NAMALWA (cell line): ENCODE data around the gene INPP5B.
"Not testable (repeated sequence)": the region's sequence is repeated elsewhere in the genome, so short reads cannot be mapped to it uniquely, and the experiment has no call there.

Experiments used
- DNase-seq: peaks from one replicate; pipeline ENCODE4 v3.0.0-alpha.2; 2015; ENCODE audit warnings: low spot score

The INPP5B gene

DNA sequence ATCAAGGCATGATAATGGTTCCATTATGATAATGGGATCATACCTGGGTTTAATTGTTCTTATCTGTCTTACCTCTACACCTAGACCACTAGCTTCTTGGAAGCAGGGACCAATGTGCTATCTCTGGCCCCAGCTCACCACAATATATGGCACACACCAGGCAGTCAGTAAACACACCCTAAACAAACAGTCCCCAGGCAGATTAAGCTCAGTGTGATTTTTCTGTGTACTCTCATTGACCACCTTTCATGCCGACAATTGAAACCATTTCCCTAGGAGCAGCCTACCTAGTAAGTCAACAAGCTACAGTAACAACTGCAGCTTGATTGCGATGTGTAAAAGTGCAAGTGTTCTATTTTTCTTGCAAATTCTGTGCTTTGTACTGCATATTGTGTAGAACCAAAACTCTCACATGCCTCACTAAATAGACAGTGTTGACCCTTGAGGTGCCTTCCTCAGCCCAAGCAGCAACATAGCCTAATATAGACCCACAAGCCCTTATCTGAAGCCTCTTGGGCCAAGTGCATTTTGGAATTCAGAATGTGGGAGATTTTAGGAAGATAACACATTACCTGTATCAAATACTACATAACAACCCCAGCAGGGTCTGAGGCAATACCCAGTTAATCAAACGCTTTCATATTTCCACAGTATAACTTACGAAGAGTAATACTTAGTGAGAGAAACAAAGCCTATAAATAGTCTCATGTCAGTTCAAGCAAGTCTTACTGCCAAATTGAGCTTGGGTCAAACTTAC is 32.0 kb downstream of the INPP5B start:
- DNase-seq: no peak

DNA sequence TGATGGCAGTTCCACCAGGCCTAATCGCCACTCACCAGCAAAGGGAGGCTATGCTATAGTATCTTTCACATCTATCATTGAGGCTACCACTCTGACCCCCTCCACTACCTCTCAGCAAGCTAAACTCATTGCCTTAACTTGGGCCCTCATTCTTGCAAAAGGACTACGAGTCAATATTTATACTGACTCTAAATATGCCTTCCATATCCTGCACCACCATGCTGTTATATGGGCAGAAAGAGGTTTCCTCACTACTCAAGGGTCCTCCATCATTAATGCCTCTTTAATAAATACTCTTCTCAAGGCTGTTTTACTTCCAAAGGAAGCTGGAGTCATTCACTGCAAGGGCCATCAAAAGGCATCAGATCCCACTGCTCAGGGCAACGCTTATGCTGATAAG is 35.4 kb downstream of the INPP5B start:
- not testable (repeated sequence) for DNase-seq

DNA sequence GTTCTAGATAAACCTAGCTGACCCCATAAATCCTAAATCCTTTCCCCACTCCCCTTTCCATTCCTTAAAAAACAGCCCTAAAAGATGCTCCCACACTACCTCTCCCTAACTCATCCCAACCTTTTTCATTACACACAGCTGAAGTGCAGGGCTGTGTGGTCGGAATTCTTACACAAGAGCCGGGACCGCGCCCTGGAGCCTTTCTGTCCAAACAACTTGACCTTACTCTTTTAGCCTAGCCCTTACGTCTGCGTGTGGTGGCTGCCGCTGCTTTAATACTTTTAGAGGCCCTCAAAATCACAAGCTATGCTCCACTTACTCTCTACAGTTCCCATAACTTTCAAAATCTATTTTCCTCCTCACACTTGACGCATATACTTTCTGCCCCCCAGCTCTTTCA is 36.0 kb downstream of the INPP5B start:
- DNase-seq: not testable (repeated sequence)

DNA sequence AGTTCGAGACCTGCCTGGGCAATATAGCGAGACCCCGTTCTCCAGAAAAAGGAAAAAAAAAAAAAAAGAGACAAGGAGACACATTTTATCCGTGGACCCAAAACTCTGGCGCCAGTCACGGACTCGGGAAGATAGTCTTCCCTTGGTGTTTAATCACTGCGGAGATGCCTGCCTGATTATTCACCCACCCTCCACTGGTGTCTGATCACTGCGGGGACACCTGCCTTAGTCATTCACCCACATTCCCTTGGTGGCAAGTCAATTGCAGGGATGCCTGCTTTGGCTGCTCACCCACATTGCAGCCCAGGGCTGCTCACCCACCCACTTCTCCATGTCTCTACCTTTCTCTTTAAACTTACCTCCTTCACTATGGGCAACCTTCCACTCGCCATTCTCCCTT is 38.3 kb downstream of the INPP5B start:
- not testable (repeated sequence) for DNase-seq

DNA sequence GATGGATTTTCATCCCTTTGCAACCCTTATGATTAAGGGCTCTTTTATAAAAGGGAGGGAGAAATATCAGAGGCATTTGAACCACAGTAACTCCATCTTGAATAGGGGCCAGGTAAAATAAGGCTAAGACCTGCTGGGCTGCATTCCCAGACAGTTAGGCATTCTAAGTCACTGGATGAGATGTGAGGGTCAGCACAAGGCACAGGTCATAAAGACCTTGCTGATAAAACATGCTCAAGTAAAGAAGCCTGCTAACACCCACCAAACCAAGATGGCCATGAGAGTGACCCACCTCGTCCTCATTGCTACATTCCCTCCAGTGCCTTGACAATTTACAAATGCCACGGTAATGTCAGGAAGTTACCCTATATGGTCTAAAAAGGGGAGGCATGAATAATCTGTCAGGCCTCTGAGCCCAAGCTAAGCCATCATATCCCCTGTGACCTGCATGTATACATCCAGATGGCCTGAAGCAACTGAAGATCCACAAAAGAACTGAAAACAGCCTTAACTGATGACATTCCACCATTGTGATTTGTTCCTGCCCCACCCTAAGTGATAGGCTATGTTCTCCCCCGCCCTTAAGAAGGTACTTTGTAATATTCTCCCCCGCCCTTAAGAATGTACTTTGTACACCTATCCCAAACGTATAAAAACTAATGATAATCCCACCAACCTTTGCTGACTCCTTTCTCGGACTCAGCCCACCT is 39.3 kb downstream of the INPP5B start:
- DNase-seq: not testable (repeated sequence)

DNA sequence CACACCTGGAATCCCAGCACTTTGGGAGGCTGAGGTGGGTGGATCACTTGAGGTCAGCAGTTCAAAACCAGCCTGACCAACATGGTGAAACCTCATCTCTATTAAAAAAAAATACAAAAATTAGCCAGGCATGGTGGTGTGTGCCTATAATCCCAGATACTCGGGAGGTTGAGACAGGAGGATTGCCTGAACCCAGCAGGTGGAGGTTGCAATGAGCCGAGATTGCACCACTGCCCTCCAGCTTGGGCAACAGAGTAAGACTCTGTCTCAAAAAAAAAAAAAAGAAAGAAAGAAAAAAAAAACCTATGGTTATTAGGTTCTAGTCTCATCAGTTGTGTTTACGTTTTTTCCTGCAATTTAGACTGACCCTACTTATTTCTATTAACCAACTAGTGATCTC is 40.3 kb downstream of the INPP5B start:
- not testable (repeated sequence) for DNase-seq

DNA sequence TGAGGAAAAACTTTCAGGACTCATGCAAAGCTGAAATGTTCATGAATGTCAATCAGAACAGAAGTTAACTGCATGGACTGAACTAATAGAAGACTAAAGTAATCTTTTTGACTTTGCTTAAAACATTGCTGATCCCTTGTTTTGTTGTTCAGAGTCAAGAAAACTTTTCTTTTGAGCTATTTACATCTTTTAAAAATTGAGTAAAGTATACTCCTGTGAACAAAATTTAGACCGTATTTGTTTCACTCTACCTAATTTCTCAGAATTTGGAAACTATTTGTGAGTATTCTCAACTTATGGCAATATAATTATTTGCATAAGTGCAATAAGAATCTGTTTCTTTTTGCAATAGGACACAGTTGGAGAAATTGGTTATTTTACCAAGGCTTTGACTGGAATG is 41.1 kb downstream of the INPP5B start:
- DNase-seq: peak; percentile 17

DNA sequence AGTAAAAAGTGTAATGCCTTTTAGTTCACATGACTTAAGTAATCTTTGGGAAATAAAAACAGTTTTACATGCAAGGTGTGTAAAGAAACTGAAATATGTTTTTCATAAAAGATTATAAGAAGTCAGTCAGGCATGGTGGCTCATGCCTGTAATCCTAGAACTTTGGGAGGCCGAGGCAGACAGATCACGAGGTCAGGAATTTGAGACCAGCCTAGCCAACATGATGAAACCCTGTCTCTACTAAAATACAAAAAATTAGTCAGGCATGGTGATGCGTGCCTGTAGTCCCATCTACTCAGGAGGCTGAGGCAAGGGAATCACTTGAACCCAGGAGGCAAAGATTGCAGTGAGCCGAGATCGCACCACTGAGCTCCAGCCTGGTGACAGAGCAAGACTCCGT is 42.9 kb downstream of the INPP5B start:
- DNase-seq: not testable (repeated sequence)

DNA sequence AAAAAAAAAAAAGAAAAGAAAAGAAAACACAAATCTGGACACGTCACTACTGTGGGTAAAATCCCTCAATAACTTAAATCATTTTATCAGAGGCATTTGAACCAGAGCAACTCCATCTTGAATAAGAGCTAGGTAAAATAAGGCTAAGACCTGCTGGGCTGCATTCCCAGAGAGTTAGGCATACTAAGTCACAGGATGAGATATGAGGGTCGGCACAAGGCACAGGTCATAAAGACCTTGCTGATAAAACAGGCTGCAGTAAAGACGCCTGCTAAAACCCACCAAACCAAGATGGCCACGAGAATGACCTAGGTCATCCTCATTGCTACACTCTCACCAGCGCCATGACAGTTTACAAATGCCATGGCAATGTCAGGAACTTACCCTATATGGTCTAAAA is 43.9 kb downstream of the INPP5B start:
- no peak for DNase-seq

DNA sequence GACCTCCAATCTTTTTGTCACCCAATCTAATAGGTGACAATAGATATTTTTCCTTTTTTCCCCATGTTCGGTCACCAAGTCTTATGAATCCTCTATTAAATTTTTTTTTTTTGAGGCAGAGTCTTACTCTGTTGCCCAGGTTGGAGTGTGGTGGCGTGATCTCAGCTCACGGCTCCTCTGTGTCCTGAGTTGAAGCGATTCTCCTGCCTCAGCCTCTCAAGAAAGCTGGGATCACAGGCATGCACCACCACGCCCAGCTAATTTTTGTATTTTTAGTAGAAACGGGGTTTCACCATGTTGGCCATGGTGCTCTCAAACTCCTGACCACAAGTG is 45.0 kb downstream of the INPP5B start:
- no peak for DNase-seq

DNA sequence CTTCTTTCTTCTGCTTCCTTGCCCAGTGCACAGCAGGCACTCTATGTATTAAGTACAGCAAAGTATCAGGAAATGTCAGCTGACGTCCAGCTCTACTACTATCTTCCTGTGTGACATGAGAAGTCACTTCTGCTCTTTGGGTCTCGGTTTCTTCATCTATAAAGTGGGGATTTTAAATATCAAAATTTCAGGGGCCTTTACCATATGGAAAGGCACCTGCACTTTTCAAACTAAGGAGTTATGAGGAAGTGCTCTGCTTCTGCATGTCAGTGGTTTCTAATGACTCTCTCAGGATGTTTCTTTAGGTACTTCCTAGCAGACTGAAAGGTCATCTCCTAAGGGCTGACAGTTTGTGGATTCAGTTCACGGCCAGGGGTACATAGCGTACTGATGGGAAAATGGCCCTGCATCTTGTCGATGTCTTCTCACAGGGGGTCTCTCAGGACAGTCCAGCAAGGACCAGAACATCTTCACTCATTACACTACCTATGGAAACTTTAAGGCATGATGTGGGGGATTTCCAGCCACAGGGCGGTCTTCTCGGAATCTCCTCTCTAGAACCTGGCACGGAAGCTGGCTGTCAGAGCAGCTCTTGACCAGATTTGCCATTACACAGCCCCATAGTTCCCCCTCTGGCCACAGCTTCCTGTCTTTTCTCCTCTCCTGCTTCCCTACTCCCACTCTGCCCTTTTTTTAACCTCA is 45.5 kb downstream of the INPP5B start:
- DNase-seq: peak; percentile 20

DNA sequence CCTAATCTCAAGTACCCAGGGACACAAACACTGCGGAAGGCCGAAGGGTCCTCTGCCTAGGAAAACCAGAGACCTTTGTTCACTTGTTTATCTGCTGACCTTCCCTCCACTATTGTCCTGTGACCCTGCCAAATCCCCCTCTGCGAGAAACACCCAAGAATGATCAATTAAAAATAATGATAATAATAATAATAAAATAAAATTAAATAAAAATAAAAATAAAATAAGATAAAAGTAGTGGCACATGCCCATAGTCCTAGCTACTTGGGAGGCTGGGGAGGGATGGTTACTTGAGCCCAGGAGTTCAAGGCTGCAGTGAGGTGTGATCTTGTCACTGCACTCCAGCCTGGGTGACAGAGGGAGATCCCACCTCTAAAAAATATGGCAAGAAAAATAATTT is 49.3 kb downstream of the INPP5B start:
- DNase-seq: not testable (repeated sequence)

DNA sequence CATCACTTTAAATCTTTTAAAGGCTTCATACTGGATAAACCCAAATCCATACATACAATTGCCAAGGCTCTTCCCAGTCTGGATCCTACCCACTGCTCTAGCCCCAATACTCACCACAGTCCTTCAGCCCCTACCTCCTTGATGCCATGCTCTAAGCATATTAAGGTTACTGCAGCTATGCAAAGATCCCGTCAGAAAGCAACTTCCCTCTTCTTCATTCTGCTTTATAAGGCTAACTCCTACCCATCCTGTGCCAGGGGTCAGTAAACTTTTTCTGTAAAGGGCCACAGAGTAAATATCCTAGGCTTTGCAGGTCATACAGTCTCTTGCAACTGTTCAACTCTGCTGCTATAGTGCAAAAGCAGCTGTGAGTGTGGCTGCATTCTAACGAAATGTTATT is 53.2 kb downstream of the INPP5B start:
- DNase-seq: no peak

DNA sequence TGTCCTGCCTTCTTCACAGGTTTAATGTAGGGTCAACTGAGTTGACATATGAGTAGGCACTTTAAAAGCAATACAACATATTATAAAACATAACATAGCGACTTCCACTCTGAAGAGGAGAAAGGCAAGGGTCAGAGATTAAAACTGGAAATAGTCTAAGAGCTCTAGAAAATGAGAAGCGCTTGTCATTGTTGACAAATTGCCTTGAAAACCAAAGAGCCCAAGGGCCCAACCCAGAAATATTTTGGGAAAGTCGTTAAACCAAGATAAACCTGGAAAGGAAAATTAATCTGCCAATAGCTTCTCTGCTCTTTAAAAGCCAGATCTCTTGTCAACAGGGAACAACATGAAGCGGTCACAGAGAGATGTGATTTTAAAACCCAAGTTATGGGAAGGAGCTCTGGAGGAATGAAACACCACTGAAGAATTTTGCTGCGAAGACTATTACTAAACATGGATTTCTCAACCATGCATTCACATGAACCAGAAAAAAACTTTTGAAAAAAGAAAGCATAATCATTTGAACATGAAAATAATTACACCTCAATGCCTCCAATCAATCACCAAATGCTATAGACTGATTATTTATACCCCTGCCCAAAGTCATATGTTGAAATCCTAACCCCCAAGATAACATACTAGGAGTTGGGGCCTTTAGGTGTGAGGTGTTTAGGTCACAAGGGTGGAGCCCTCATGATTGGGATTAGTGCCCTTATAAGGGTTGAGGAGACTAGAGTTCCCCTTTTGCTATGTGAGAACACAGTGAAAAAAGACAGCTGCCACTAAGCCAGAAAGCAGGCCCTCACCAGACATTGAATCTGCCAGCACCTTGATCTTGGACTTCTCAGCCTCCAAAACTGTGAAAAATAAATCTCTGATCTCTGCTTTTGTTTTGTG is 54.5 kb downstream of the INPP5B start:
- no peak for DNase-seq

DNA sequence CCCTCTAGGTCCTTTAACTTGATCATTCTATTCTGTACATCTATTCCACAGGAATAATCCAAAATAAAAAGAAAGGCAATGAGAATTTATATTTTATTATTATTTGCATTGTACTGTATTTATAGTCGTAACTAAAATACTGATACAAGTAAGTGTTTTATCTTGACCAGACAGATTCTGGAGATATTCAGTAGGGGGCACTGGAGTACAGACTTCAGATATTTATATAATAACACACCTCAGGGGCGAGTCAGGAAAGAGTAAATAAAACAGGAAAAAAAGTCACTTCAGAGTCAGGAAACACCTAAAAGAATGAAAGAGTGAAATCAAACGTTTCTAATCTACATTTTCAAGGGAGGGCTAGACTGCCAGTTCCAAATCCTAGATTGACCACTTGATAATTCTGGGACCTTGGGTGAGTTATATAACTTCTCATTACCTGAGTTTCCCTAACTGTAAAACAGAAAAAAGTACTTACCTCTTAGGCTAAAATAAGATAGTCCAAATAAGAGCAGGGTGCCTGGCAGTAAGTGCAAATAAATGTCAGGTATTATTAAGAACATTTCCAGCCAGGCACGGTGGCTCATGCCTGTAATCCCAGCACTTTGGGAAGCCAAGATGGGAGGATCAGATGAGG is 56.4 kb downstream of the INPP5B start:
- peak; percentile 70 for DNase-seq

DNA sequence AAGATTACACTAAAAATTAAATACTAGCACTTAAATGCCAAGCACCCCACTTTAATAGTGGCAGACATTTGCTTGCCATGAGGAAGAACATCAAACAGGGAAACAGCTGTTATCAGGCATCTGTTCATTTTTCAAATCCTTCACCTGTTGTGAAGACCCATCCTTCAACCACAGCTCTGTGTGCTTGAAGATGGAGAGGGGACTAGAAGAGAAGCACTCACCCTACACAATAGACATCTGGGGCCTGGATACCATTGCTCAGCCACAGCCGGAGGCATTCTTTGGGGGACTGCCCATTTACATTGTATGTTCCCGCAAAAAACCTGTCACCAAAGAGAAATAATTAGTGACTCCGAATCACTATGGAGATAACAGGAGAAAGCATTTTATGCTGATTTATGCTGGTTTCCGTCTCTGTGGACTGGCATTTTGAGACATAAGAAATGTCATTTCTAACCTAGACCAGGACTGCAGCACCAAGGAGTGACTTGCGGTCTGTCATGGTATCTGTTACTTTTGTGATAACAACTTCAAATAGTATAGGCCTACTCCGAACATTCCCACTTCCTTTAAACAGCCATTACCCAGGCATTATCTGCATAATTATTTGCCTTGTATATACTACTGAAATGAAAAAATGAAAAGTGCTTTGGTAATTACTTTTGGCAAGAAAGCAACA is 58.7 kb downstream of the INPP5B start:
- DNase-seq: no peak

DNA sequence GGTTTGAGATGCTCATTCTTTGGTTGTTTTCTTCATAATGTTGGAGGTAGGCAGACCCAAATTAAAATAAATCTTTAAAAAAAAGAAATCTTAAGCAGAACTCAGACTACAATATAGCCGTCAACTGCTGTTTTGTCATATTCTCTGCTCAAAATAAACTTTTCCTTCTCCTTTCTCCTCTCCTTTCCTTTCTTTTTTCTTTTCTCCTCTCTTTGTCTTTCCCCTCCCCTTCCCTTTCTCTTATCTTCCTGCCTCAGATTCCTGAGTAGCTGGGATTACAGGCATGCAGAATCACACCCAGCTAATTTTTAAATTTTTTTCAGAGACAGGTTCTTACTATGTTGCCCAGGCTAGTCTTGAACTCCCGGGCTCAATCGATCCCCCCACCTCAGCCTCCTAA is 62.7 kb downstream of the INPP5B start:
- no peak for DNase-seq

DNA sequence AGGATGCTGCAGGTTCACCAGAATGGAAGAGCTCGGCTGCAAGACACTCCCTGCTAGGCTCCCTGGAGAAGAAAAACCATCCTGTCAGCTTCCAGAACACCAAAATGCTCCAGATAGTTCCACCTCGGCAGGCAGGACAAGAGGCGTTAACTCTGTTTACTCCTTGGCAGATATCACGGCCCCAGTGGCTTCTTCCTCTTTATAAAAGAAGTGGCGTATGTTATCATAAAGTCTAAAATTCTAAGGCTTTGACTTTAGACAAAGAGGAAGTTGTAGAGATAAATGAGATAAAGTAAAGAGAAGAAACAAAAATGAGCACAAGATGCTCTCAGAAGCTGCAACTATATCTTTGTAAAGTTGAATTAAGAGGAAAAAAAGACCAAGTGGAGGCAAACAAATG is 63.2 kb downstream of the INPP5B start:
- no peak for DNase-seq

DNA sequence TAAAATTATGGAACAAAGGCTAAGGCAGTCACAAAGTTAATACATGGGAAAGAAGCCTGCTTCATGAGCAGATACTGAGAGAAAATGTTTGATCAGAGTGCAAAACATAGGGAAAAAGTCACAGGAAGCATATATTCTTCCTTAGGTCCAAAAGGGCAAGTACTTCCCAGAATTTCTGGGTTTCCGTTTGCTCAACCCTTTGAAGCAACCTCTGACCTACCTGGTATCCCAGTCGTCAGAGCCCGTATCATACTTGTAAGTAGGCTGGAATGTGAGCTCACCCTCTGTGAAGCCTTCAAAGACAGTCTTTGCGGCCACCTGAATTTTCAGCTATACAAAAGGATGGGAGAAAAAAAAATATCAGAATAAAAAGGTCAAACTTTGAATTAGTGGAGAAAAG is 67.0 kb downstream of the INPP5B start:
- no peak for DNase-seq

DNA sequence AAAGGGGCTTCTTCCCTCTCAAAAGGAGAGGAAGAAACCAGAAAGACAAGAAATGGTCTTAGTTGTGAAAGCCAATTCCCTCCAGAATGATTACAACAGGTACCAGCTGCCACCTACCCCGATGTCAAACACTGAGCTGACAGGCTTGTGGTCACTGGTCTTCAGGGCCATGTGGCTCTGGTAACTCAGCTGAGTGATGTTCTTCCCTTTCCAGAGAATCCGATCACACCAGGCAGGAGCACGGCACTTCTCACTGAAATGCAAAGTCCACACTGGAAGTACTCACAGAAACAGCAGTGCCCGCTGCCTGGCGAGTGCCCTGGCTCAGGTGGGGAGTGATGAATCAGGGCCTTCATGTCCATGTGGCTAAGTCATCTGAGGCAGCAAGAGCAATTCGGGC is 68.8 kb downstream of the INPP5B start:
- no peak for DNase-seq

DNA sequence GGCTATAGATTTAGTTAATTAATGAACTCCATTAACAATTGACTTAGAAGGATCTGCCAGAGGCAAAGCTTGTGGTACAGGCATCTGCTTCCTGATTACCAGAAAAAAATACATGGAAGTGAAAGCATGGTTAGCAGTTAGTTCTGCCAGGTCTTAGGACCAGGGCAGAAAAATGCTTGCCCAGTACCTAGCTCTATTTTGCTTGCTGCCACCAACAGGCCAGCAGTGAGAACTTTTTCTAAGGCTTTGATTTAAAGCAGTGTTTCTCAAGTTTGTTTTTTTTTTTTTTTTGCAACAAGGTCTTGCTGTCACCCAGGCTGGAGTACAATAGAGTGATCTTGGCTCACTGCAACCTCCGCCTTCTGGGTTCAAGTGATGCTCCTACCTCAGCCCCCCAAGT is 71.0 kb downstream of the INPP5B start:
- DNase-seq: peak; percentile 52
